Loucy (cell line): ENCODE measurements around the gene C10orf71.

ENCODE experiments used
- H2AFZ ChIP-seq: fragments of 200-600 bp; sonication (generic); 2 replicates; pipeline ENCODE4 v1.6.0; 2016; ENCODE audit warnings: antibody characterized with exemption, mild to moderate bottlenecking, low read length, moderate library complexity
- H3F3A ChIP-seq: fragments of 200-600 bp; 2 replicates; pipeline ENCODE4 v1.6.0; 2016; ENCODE audit warnings: antibody characterized with exemption, low read depth, mild to moderate bottlenecking
- H3K27me3 ChIP-seq: fragments of 200-600 bp; sonication (generic); 2 replicates; pipeline ENCODE4 v1.6.1; 2014; ENCODE audit warnings: low read length, mild to moderate bottlenecking; ENCODE audit not compliant: insufficient read depth, poor library complexity, severe bottlenecking
- H3K36me3 ChIP-seq: fragments of 200-600 bp; sonication (generic); 2 replicates; pipeline ENCODE4 v1.6.1; 2016; ENCODE audit warnings: low read length; ENCODE audit not compliant: insufficient read depth
- H3K4me1 ChIP-seq: fragments of 200-600 bp; sonication (generic); 2 replicates; pipeline ENCODE4 v1.5.1; 2014; ENCODE audit warnings: low read length, mild to moderate bottlenecking; ENCODE audit not compliant: insufficient read depth, poor library complexity, severe bottlenecking
- H3K4me2 ChIP-seq: fragments of 200-600 bp; sonication (generic); 2 replicates; pipeline ENCODE4 v1.6.0; 2014; ENCODE audit warnings: antibody characterized with exemption, low read length, low read depth, mild to moderate bottlenecking; ENCODE audit not compliant: poor library complexity, severe bottlenecking
- H3K4me3 ChIP-seq: fragments of 200-600 bp; sonication (generic); 2 replicates; pipeline ENCODE4 v1.5.1; 2014; ENCODE audit warnings: low read length, mild to moderate bottlenecking, mixed read lengths; ENCODE audit not compliant: poor library complexity, severe bottlenecking
- H3K79me2 ChIP-seq: fragments of 200-600 bp; sonication (generic); 2 replicates; pipeline ENCODE4 v1.6.1; 2014; ENCODE audit warnings: low read length; ENCODE audit not compliant: insufficient read depth
- H3K9ac ChIP-seq: fragments of 200-600 bp; sonication (generic); 2 replicates; pipeline ENCODE4 v1.6.0; 2014; ENCODE audit warnings: mild to moderate bottlenecking, low read depth, low read length, moderate library complexity; ENCODE audit not compliant: poor library complexity, severe bottlenecking
- H3K9me2 ChIP-seq: fragments of 200-600 bp; sonication (generic); replicated peaks from 2 replicates; pipeline ENCODE4 v1.6.1; 2016; ENCODE audit warnings: low read depth, low read length, mixed read lengths
- H3K9me3 ChIP-seq: fragments of 200-600 bp; sonication (generic); 2 replicates; pipeline ENCODE4 v1.6.1; 2014; ENCODE audit warnings: mild to moderate bottlenecking, antibody characterized with exemption, low read length, low read depth; ENCODE audit not compliant: insufficient read depth
- H4K20me1 ChIP-seq: fragments of 200-600 bp; sonication (generic); 2 replicates; pipeline ENCODE4 v1.6.0; 2014; ENCODE audit warnings: antibody characterized with exemption, low read length, mild to moderate bottlenecking; ENCODE audit not compliant: insufficient read depth, poor library complexity, severe bottlenecking
- EZH2phosphoT487 ChIP-seq: fragments of 200-600 bp; IDR thresholded peaks from 2 replicates; pipeline ENCODE4 v1.6.1; 2018; ENCODE audit warnings: antibody characterized with exemption, mild to moderate bottlenecking, moderate library complexity, borderline replicate concordance
- TF ChIP-seq, protein P1 (sequence below): fragments of 200-600 bp; sonication (generic); conservative IDR thresholded peaks from 2 replicates; pipeline ENCODE4 v1.5.1; 2014; ENCODE audit warnings: mild to moderate bottlenecking, antibody characterized with exemption, low read length

Gene C10orf71

GRCh38 chr10:49363309-49364031 lies 64.5 kb downstream of the C10orf71 start:
- Histone ChIP-seq H3K4me1 (no peaks in the 10 kb centered on the region), H3K9me2 (no peaks in the 10 kb centered on the region), H3K27me3 (no peaks in the 10 kb centered on the region), H3K4me3 (no peak overlapping the region), H4K20me1 (no peaks in the 10 kb centered on the region), H3K79me2 (no peaks in the 10 kb centered on the region), H2AFZ (no peak overlapping the region), H3K36me3 (no peaks in the 10 kb centered on the region), H3K9ac (no peak overlapping the region), H3F3A (no peaks in the 10 kb centered on the region), H3K9me3 (no peaks in the 10 kb centered on the region), H3K4me2 (no peak overlapping the region)
- TF ChIP-seq EZH2phosphoT487 = no peak
- TF ChIP-seq, protein P1, sequence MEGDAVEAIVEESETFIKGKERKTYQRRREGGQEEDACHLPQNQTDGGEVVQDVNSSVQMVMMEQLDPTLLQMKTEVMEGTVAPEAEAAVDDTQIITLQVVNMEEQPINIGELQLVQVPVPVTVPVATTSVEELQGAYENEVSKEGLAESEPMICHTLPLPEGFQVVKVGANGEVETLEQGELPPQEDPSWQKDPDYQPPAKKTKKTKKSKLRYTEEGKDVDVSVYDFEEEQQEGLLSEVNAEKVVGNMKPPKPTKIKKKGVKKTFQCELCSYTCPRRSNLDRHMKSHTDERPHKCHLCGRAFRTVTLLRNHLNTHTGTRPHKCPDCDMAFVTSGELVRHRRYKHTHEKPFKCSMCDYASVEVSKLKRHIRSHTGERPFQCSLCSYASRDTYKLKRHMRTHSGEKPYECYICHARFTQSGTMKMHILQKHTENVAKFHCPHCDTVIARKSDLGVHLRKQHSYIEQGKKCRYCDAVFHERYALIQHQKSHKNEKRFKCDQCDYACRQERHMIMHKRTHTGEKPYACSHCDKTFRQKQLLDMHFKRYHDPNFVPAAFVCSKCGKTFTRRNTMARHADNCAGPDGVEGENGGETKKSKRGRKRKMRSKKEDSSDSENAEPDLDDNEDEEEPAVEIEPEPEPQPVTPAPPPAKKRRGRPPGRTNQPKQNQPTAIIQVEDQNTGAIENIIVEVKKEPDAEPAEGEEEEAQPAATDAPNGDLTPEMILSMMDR = no peak

DNA sequence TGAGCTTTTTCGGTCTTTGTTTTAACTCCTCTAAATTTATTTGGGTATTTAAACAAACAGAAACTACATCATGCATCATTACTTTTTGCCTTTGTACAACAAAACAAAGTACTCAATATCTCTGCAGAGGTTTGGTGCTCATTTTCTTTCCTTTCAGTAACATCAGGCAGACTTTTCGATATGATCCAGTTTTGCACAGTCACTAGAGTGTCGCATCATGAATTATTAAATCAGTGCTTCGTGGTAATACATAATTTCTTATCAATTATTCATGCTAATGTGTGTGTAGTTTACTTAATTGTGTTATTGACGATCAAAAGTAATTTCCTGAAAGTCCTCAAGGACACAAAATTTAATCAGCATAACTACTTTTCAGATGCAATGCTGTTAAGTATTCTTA lies 65.1 kb downstream of the C10orf71 start:
- Histone ChIP-seq H3K4me2 (no peak overlapping the region), H3K27me3 (no peaks in the 10 kb centered on the region), H3K4me1 (no peaks in the 10 kb centered on the region), H3F3A (no peaks in the 10 kb centered on the region), H3K4me3 (no peak overlapping the region), H3K9ac (no peak overlapping the region), H2AFZ (no peak overlapping the region), H3K79me2 (no peaks in the 10 kb centered on the region), H3K9me2 (no peaks in the 10 kb centered on the region), H3K36me3 (no peaks in the 10 kb centered on the region), H4K20me1 (no peaks in the 10 kb centered on the region), H3K9me3 (no peaks in the 10 kb centered on the region)
- TF ChIP-seq, protein P1 = no peak
- no peak for TF ChIP-seq EZH2phosphoT487

DNA sequence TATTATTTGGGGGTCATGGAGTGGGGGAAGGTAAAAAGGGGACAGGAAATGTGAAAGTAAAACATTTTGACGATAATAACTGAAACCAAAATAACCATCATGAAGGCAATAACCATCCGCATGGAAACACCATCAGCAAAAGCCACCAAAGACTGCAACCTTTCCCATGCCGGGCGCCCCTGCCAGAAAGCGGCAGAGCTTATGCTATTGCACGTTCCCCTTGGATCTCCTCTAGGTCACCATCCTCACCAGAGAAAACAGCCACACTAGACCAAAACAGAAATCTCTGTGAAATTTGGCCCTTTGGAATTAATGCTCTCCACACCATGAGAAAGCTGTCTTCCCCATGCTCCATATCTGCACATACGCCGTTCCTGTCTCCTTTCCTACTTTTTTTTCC lies 65.8 kb downstream of the C10orf71 start:
- no peaks in the 10 kb centered on the region for H3K4me1 ChIP-seq
- no peak overlapping the region for H2AFZ ChIP-seq
- no peak overlapping the region for H3K4me2 ChIP-seq
- H3F3A ChIP-seq = no peaks in the 10 kb centered on the region
- no peaks in the 10 kb centered on the region for H3K9me3 ChIP-seq
- H4K20me1 ChIP-seq = no peaks in the 10 kb centered on the region
- no peak overlapping the region for H3K4me3 ChIP-seq
- H3K27me3 ChIP-seq = no peaks in the 10 kb centered on the region
- no peaks in the 10 kb centered on the region for H3K79me2 ChIP-seq
- no peaks in the 10 kb centered on the region for H3K36me3 ChIP-seq
- no peaks in the 10 kb centered on the region for H3K9me2 ChIP-seq
- no peak for TF ChIP-seq EZH2phosphoT487
- TF ChIP-seq, protein P1 = no peak
- H3K9ac ChIP-seq = no peak overlapping the region
